Endometrium (tissue), 2 donors: ENCODE data around the gene CTSE.
"Not testable (repeated sequence)": the region's sequence is repeated elsewhere in the genome, so short reads cannot be mapped to it uniquely, and the experiment has no call there.

ENCODE experiments used
- FAIRE-seq: peaks from 2 replicates; lab custom pipeline; 2012; peaks lifted over from hg19 to GRCh38; lab: Jason Lieb, UNC
- donor health status: control.
- donor health status: control.

Gene CTSE

GRCh38 chr1:206014601-206015000, 9.1 kb downstream of the CTSE start:
- no peak for FAIRE-seq

- FAIRE-seq: no peak
These were observed 10.5 kb downstream of the CTSE start for GRCh38 chr1:206013026-206013795.

- FAIRE-seq: no peak
These were observed 11.4 kb downstream of the CTSE start for GRCh38 chr1:206012086-206012859.

- no peak for FAIRE-seq
These were observed 12.6 kb downstream of the CTSE start for GRCh38 chr1:206011057-206011456.

- FAIRE-seq: no peak
These were observed 13.6 kb downstream of the CTSE start for GRCh38 chr1:206010060-206010459.

- FAIRE-seq: no peak
These were observed 16.7 kb downstream of the CTSE start for GRCh38 chr1:206006946-206007345.

- FAIRE-seq: no peak
These were observed 17.9 kb downstream of the CTSE start for GRCh38 chr1:206005778-206006180.

- no peak for FAIRE-seq
These were observed 18.5 kb downstream of the CTSE start for GRCh38 chr1:206005234-206005633.

- FAIRE-seq: no peak
These were observed 18.9 kb downstream of the CTSE start for GRCh38 chr1:206004826-206005225.

- no peak for FAIRE-seq
These were observed 19.6 kb downstream of the CTSE start for GRCh38 chr1:206003854-206004800.

GRCh38 chr1:206002871-206003801, 20.6 kb downstream of the CTSE start, which contains the start of gene RAB7B:
TSS of gene RAB7B (minus strand) at chr1:206003395. CDS start at chr1:205994135, 9,260 bp downstream.
- no peak for FAIRE-seq

- no peak for FAIRE-seq
These were observed 21.5 kb downstream of the CTSE start for GRCh38 chr1:206002160-206002559.

- FAIRE-seq: no peak
These were observed 22.2 kb downstream of the CTSE start for GRCh38 chr1:206001476-206001888.

GRCh38 chr1:206000641-206001339, 22.9 kb downstream of the CTSE start:
- FAIRE-seq: no peak

GRCh38 chr1:205998457-205999241, 25.0 kb downstream of the CTSE start:
- FAIRE-seq: no peak

GRCh38 chr1:205996641-205997040, 27.1 kb downstream of the CTSE start:
- FAIRE-seq: not testable (repeated sequence)

- FAIRE-seq: no peak
These were observed 29.3 kb downstream of the CTSE start for GRCh38 chr1:205994346-205994745.

- no peak for FAIRE-seq
These were observed 30.6 kb downstream of the CTSE start for GRCh38 chr1:205993068-205993467.

GRCh38 chr1:205992218-205992882, 31.3 kb downstream of the CTSE start:
- FAIRE-seq: no peak
